HG03064 (cell line): ENCODE results near the gene CLPSL2.

Experiments
- ATAC-seq: cut with Tn5 transposase; IDR thresholded peaks from one replicate; pipeline ENCODE4 v1.9.1; 2021; ENCODE audit warnings: low read depth; ENCODE audit not compliant: unreplicated experiment

The CLPSL2 gene

DNA sequence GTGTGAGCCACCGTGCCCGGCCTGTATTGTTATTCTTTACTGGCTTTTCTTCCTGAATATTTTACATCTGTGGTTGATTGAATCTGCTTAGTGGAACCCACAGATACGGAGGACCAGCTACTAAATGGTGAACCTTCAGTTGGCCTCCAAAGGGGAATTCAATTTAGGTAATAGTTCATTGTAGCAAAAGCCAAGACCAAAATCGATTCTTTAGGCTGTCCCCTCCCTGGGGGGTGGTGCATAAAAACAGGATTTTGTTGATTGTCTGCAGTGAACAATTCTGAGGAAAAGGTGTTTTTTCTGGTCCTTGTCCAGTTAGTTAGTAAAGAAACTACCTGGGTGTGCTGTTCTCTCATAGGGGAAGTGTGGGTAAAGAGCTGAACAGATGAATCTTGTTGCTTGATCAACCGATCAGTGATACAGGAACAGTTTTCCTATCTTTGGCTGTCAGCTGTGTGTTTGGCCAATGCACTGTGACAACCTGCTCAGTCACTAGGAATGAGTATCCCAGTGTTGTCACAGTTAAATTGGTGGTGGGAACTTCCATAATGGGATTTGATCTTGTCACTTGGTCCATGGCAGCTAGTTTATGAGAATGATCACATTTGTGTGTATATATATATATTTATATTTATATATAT is 48.3 kb downstream of the CLPSL2 start:
- no peak for ATAC-seq
